NCI-H2081 (cell line): Measurements from ENCODE around the gene LASP1NB.
A peak's percentile ranks its signal among the peaks of the same experiment; 100 is the strongest.
"Not testable (repeated sequence)": the region's sequence is repeated elsewhere in the genome, so short reads cannot be mapped to it uniquely, and the experiment has no call there.

Experiments used
- DNase-seq, 2 experiments: peaks; one replicate each; lab custom pipeline; 2025; lab: John Stamatoyannopoulos, UW

LASP1NB gene

GRCh38 chr17:38918129-38918913 is 7.1 kb upstream of the LASP1NB start:
- no peak for DNase-seq

GRCh38 chr17:38918916-38919315 is 6.5 kb upstream of the LASP1NB start:
- no peak for DNase-seq

- no peak for DNase-seq
These were observed 5.9 kb upstream of the LASP1NB start for GRCh38 chr17:38919316-38920078.

GRCh38 chr17:38920374-38921291 is 4.8 kb upstream of the LASP1NB start:
- no peak for DNase-seq

- DNase-seq, result no peak
These were observed 3.5 kb upstream of the LASP1NB start for GRCh38 chr17:38921756-38922411.

- peak; percentile 67 to 77 for DNase-seq
These were observed 2.7 kb upstream of the LASP1NB start for GRCh38 chr17:38922538-38923297.

- no peak for DNase-seq
These were observed 1.1 kb downstream of the LASP1NB start for GRCh38 chr17:38926293-38927070.

GRCh38 chr17:38930782-38931181 is 5.4 kb downstream of the LASP1NB start:
- DNase-seq, result not testable (repeated sequence)

GRCh38 chr17:38933962-38934361 is 8.5 kb downstream of the LASP1NB start:
- not testable (repeated sequence) for DNase-seq

- DNase-seq, result no peak
These were observed 14.6 kb downstream of the LASP1NB start for GRCh38 chr17:38939987-38940386.

GRCh38 chr17:38940404-38940803 is 15.0 kb downstream of the LASP1NB start:
- no peak for DNase-seq

GRCh38 chr17:38942696-38943334 is 17.4 kb downstream of the LASP1NB start:
- no peak for DNase-seq

- DNase-seq, result no peak
These were observed 18.2 kb downstream of the LASP1NB start for GRCh38 chr17:38943607-38944006.

GRCh38 chr17:38947189-38947588 is 21.8 kb downstream of the LASP1NB start:
- DNase-seq, result no peak

GRCh38 chr17:38953800-38954199 is 28.4 kb downstream of the LASP1NB start:
- DNase-seq, result not testable (repeated sequence)

- DNase-seq, result no peak
These were observed 32.9 kb downstream of the LASP1NB start for GRCh38 chr17:38958326-38958725.

- DNase-seq, result no peak
These were observed 33.3 kb downstream of the LASP1NB start for GRCh38 chr17:38958756-38959155.

- no peak for DNase-seq
These were observed 34.1 kb downstream of the LASP1NB start for GRCh38 chr17:38959508-38959907.

- DNase-seq, result no peak
These were observed 35.0 kb downstream of the LASP1NB start for GRCh38 chr17:38960402-38960801.

- no peak for DNase-seq
These were observed 36.0 kb downstream of the LASP1NB start for GRCh38 chr17:38961413-38961812.
